NCI-H1417 (cell line): ENCODE results near the gene MAD2L2.

Experiments
- DNase-seq, 3 experiments: peaks; one replicate each; lab custom pipeline; 2025; lab: John Stamatoyannopoulos, UW

Gene MAD2L2

DNA sequence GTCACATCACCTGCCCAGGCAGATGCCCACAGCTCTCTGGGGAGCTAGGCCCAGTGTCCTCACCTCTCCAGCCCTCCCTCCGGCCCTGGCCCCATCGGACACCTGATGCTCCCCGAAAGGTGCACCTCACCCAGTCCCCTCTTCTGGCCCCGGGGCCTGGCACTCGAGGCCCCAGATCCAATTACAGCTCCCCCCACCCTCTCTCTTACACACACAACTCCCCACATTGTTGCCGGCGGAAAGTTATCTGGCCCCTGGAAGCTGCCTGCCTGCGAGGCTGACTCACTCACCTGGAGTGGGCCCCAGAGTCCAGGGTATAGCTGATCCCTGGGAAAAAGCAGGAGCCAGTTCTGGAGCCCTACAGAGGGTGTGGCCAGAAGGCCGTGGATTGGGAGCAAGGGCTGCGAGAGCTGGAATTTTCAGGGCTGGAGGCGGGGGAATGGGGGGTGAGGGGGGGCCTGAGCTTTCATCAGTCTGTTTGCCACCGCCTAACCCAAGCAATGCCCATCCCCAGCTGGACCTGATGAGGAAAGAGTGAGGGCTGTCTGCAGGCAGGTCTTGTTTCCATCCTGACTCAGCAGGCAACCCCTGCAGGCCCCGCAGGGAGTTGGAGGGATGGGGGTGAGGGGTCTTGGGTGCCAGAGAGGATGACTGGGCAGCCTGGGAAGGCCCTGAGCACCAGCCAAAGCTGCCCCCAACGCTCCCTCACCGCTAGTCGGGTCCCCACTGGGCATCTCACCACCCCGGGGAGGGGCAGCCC, 27.7 kb downstream of the MAD2L2 start:
- no peak for DNase-seq

DNA sequence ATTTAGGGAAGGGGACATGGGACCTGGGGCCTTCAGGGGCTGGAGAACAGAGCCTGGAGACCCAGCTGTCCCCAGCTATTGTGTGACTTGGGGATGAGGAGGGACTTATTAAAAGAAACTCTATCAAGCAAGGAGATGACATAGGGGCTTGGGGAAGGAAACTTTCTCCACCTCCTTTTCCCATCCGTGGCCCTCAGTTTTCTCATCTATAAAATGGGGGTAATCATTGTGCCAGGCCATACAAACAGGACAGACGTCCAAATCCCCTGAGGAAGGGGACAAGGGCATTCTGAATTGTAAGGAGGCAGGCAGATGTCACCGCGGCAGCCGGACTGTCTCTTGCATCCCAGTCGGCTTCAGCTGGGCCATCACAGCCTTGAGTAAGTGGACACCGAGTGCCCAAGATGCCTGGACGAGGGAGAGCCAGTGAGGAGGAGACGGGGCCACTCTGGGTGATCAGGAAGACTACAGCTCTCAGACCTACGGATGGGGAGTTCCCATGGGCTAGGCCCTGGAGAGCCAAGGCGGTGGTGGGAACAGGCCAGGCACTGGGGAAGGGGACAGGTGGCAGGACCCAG, 28.7 kb downstream of the MAD2L2 start:
- DNase-seq = no peak

DNA sequence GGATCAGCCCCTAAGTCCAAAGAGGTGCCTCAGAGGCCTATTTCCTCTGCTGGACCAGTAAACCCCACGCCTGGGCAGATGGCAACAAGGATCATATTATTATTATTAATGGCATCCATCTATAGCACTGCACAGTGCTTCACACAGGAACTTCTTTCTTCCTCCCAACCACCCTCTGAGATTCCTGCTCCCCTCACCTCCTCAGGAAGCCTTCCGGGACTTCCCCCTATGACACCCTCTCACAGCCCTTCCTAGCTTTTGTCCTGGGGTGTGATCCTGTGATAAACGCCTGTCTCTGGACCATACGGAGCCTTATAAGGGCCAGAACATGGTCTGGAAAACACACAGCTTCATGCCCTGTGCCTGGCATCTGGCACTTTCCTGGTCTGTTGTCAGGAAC, 29.9 kb downstream of the MAD2L2 start:
- no peak for DNase-seq

DNA sequence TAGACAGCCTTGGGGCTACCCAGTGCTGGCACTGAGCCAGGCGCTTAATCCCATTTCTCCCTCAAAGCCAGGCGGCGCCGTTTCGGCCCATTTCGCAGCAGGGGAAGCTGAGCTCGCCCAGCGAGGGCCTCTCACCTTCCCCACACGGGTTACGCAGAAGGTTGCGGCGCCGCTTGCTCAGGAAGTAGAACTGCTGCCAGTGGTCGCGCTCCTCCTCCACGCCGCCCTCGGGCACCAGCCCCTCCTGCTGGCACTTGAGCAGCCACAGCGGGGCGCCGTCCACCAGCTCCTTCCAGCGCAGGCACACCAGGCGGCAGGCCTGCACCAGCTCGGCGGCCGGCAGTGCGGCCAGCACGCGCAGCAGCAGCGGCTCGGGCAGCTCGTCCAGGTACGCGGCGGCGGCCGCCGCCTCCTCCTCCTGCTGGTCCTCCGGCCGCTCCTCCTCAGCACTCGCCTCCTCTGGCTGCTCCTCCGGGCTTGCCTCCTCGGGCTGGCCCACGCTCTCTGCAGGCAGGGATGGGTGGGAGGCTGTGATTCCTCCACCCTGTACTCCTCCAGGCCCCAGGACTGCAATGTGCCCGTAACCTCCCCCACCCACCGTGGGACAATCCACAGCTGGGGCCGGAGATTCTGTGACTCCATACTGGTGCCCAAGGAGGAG, 30.5 kb downstream of the MAD2L2 start:
- DNase-seq = peak; percentile 69 to 88 (median 77)

DNA sequence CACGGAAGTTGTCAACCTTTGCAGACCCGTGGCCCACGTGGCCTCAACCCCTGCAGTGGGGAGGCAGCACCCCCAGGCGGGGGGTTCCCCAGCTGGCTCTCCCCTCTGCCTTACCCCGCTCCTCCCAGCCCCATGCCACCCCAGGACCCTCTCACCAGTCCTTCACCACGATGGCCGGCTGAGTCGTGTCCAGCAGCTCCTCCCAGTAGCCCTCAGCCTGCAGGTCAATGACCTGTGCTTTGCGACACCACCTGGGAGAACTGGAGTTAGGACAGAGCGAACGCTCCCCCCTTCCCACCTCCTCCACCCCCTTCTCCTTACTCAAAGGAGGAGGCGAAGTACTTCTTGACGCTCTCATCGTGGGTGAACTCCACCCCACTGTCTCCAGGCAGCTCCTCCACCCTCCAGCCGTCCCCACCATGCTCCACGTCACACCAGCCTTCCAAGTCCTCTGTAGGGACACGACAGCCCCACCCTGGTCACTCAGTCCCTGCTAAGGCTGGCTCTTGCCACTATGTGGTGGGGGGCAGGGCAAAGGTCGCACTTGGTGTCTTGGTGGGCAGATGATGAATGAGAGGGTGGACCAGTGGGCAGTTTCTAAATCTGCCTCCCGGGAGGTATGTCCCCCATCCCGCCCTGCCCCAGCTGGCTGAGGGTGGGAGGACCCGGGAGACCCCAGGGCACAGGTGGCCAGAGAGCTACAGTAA, 31.2 kb downstream of the MAD2L2 start:
- peak in 1 of 3 experiments; percentile 44 for DNase-seq

DNA sequence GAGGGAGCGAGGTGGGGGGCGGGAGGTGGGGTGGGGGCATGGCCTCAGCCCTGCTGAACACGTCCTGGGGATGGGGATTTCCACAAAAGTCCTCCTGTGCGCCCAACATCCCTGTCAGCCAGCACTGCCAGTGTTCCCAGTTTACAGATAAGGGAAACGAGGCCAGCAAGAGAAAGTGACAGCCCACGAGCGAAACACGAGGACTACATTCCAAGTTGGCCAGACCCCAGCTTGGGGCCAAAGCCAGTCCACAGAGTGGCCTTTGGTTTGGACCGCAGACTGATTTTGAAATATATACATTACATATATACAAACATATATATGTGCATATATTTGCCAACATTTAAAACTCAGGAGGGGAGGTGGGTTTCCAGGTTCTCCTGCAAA, 31.7 kb downstream of the MAD2L2 start:
- peak in 2 of 3 experiments; percentile 21 to 24 for DNase-seq

DNA sequence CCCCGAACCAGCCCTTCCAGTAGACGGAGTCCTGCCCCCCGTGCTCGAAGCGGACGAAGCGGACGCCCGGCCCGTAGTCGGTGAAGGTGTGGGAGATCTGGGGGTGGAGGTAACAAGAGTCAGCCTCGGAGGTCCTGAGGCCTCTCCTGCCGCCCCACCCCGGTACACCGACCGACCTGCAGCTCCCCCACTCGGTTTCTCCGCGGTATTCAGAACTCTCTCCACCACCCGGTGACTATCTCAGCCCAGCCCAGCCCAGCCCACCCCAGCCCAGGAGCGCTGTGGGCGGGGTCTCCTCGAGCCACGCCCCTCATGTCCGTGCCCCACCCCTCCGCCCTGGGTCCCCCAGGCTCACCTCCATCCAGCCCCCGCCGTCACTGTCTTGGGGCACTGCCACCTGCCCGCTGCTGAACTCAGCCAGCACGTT, 32.2 kb downstream of the MAD2L2 start:
- DNase-seq = peak in 1 of 3 experiments; percentile 21

DNA sequence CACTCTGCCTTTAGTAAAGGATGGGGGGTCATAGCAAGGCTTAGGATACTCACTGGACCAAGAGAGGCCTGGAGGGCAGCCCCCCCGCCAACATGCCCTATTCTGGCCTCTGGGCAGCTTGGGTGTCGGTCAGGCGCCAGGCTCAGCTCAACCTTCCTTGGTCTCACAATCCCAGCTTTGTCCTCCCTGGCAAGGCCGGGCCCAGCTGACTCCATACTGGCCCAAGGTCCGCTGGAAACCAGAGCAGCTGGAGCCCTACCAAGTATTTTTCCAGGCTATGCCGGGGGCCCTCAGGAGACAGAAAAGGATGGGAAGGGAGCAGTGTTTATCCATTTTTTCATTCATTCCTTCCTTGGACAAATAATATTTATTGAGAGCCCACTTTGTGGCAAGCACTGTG, 32.9 kb downstream of the MAD2L2 start:
- DNase-seq = no peak

DNA sequence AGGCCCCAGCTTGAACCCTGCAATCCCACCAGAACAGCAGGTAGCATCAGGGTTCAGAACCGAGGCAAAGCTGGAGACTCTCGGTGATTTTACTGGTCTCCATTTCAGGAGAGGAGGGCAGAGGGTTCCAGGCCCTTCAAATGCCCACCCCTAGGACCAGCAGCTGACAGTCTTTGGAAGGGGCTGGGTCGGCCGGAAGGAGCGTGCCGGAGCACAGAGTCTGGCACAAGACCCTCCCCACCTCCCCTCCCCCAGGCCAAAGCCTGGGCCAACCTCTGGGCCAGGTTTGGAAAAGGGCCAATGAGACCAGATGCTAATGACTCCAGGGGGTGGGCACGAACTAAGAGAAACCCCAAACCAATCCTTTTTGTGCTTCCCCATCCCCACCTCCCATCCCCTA, 33.6 kb downstream of the MAD2L2 start:
- no peak for DNase-seq

DNA sequence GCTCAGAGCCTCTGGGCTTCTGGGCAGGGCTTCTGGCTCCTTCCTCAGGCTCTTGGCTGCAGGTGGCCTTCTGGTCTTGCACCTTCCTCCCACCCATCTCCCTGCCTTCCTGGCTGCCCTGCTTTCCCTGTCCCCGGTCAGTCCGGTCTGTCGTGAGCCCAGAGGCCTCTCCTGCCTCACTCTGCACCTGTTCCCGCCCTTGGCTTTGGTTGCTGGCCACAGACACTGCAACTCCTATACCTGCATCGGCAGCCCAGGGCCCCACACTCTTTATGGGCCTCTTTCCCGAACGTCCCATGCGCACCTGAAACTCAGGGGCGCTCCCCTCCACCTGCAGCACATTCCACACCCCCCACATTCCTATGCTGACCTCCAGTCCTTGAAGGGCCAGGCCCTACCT, 34.6 kb downstream of the MAD2L2 start:
- DNase-seq = no peak

DNA sequence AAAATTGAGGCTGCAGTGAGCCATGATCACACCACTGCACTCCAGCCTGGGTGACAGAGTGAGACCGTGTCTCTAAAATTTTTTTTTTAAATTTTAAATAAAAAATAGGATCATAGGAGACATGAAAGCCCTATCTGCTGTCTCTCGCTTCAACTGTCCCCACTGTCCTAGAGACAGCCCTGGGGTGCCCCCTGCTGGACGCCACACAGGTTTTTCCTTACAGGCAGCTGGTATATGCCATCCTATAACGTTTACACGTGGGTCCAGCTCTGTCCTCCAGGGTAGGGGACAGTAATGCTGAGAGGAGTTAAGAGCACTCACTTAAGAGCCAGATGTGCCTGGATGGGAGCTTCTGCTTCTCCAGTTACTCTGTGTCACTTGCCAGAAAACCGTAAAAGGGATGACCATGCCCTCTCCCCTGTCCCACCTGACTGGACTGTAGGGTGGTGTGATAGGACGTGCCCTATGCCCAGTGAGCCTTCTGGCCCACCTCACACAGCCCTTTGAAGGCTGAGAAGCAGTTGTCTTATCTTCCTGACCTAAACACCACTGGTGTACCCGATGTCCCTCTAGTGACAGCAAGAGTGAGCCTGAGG, 35.2 kb downstream of the MAD2L2 start:
- peak; percentile 68 to 86 (median 85) for DNase-seq

DNA sequence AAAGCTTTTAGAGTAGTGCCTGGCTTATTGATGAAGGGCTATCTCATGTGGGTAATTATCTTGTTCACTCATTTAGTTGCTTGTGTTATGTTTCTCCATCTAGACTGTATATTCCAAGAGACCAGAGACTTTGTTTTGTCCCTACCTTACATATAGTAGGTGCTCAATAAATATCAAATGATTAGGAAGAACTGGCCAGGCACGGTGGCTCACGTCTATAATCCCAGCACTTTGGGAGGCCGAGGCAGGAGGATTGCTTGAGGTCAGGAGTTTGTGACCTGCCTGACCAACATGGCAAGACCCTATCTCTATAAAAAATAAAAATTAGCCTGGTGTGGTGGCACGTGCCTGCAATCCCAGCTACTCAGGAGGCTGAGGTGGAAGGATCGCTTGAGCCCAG, 35.7 kb downstream of the MAD2L2 start:
- DNase-seq = no peak

DNA sequence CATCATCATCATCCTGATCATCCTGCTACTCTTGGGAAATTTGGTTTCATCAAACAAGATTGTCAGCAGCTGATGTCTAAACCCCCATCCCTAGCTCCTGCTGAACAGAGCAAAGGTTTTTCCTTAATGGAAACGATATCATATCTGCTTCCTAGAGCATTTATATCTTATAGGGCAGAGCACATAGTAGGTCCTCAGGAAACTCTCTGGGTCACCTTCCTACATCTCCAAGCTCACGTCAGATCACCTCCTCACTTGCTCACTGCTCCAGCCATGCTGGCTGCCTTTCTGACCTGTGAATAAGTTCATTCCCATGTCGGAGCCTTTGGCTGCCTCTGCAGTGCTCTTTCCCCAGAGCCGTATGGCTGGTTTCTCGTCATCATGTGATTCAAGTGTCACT, 37.2 kb downstream of the MAD2L2 start:
- peak in 1 of 3 experiments; percentile 9 for DNase-seq

DNA sequence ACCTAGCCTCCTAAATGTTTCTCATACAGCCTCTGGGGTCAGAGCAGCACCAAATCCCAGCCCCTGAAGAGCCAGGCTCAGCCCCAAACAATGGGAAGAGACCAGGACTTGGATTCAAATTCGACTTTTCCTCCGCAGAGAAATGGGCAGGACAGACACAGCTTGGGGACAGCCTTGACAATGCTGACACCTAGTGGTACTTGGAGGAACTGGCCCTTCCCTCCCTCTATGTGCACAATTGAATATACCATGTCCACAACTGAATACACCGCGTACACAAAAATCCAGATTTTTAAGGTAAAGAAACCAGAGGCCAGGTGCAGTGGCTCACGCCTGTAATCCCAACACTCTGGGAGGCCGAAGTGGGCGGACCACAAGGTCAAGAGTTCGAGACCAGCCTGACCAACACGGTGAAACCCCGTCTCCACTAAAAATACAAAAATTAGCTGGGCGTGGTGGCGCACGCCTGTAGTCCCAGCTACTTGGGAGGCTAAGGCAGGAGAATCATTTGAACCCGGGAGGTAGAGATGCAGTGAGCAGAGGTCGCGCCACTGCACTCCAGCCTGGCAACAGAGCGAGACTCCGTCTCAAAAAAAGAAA, 38.4 kb downstream of the MAD2L2 start:
- peak; percentile 54 to 82 (median 81) for DNase-seq

DNA sequence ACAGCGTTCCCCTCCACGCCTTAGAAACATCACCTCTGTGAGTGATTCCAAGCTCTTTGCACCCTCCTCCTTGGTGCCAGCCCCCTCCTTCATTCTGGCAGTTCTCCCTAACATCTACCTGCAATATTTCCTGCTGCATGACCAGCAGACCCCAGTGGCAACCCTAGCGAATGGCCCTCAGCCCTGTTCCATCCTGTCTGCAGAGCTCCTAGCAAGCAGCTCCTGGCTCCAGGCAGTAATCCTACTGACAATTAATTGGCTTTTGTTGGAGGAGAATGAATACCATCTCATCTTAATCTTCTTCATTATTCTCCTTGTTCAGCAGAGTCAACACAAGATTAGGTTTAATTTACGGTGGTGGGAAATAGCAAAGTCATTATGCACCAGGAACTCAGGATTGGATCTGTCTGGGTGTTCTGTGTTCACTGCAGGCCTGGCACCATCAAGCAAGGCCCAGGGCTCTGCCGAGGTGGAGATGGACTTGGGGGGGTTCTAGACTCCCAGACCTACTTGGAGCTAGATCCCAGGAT, 39.1 kb downstream of the MAD2L2 start:
- peak in 1 of 3 experiments; percentile 53 for DNase-seq

DNA sequence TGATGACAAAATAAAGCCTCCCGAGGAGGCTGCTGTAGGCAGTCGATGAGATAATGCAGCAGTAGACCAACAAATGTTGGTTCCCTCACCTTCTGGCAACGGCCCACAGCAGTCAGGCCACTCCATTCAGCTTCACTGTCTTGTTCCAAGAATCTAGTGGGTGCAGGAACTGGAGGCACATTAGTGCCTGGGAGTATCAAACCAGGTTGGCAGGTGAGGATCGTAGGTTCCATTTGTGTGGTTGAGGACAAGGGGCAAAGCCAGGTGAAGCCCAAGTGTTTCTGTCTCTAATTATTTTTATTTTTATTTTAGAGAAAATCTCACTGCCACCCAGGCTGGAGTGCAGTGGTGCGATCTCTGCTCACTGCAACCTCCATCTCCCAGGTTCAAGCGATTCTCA, 40.0 kb downstream of the MAD2L2 start:
- DNase-seq = no peak

DNA sequence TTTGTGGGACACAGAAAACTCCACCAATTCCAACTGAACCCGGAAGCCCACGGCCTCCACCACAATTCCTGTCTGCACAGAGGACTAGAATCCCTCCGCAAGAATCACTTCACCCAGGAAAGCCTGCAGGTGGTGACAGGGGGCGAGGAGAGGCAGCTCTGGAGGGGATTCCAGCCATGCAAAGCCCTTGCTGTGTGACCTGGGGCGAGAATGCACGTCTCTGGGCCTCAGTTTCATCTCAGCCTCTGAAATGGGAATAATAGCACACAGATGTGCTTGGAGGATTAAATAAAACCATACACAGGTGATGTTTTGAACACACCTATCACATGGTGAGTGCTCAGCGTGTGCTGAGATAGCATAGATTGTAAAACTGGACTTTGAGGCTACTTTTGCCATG, 40.8 kb downstream of the MAD2L2 start:
- DNase-seq = no peak

DNA sequence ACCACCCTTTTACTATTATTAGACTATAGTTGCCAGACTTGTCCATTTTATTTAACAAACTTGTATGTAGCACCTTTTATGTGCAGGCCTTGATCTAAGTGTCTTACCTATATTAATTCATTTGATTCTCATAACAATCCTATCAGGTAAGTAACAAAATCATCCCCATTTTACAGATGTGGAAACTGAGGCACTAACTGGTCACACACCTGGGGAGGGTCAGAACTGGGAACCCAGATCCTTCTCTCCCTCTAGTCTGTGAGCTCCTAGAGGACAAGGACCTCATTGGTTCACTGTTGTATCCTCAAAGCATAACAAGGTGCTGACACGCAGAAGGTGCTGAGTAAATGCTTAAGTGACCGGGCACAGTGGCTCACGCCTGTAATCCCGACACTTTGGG, 41.6 kb downstream of the MAD2L2 start:
- DNase-seq = no peak

DNA sequence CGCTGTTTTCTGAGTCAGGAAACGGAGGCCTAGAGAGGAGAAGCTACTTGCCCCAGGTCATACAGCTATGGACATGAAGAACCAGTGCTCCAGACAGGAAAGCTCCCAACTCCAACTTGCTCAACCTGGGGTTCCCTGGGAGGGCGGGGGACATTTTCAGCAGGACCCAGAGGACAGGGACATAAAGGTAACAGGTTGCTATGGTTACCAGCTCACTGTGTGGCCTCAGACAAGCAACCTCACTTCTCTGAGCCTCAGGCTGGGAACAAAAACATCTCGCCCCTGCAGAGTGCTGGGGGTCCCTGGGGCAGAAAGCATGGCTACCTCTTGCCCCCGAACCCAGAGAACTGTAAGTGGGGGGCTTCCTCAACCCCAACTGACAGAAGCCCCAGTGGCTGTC, 42.8 kb downstream of the MAD2L2 start:
- no peak for DNase-seq

DNA sequence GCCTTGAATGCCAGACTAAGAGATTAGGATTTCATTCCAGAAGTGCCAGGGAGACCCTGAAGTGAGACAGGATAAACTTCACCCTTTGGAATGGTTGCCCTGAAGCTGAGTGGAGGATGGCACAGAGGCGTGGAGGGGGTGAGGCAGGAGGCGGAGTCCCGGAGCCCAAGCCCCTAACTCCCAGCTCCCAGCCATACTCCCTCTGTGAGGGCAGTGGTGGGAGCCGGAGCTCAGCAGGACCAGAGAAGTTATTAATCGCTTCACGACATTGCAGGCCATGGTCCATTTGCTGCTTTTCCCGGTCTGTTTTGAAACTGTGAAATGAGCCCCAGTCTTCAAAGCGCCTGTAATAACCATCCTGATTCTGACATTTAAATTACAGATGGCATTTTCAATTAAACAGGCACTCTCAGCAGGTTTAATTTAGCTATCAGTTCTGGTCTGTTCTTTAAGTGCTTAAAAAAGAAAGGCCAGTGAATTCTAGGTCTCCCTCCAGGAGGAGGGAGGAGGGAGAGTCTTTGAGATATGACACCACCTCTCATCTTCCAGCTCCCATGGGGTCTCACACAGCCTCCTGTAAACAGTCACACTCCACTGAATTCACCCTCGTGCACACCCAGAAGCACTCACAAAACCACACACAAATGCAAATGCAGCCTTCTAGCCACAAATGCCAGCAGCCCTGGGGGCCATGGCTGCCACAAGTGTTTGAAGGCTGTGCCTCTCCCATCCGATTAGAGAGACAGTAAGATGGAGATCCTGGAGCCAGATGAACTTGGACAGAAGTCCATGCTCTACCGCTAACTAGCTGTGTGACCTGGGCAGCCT, 46.4 kb downstream of the MAD2L2 start:
- DNase-seq = peak in 2 of 3 experiments; percentile 25 to 94
